Activated effector memory CD4-positive, alpha-beta T cell treated with anti-CD3 and anti-CD28 coated beads, Interleukin-2, amount 50 U/mL, for 16 hours (primary cell): ENCODE data around the gene MORN4.
"Not testable (repeated sequence)": the region's sequence is repeated elsewhere in the genome, so short reads cannot be mapped to it uniquely, and the experiment has no call there.

Experiments used
- DNase-seq: peaks from one replicate; pipeline ENCODE4 v3.0.0-alpha.2; 2020

MORN4 gene

DNA sequence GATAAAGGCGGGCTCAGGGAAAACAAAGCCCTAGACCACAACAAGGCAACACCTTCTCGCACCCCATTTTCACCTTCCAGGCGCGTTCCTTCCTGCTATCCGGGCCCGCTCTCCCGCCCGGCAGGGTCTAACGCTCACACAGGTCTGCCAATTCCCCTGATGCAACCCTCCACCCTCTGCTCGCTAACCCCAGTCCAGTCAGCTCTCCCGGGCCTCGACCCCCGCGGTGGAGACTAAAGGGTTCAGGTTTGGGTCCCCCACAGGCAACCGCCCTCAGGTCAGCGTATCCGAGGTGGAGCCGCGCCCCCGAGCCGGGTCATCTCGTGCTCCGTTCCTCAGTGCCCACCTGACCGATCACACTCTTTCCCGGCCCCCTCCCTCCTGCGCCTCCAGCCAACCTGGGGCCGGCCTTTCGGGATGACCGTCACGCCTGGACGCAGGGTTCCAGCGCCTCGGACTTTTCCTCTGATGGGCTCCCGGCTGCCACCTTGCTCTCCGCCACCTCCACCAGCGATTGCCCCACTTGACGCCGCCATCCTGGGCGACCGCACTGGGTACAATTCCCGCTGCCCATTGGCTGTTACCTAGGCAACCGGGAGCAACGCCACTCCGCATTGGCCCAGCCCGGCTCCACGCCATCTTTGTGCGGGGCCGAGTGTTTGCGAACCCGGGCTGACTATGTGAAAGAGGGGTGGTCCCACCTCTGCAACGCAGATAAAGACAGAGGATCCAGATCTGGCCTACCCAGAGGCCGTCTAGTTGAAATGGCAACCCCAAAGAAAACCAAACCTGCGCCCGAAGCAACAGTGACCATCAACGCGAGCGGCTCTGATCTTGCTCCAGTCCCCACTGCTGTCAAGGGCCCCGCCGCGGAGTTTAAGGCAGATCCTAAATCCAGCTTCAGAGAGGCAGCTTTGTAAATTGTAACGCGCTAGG is at the start of gene MORN4:
TSS of gene MORN4 (minus strand) at position 552 of the 936 bp plus-strand sequence. CDS start 13,847 bp downstream, outside the sequence.
- DNase-seq, result peak; percentile 96

DNA sequence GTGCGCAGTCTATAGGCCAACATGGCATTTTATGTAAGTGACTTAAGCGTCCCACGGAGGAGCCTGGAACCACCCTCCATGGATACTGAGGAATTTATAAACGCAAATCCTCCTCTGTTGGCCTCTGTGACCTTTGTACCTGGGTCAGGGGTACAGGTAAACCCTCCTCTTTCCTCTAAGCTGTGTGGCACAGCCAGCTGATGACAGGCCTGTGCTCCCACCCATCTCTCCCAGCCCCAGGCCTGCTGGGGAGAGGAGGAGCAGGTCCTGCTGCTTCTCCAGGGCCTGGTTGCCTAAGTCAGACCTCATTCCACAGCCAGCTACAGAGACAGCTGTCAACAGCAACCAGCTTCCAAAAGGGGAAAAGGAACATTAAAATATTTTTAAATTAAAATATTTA is 48.7 kb upstream of the MORN4 start:
- no peak for DNase-seq

GRCh38 chr10:97679594-97679993 is 46.3 kb upstream of the MORN4 start:
- no peak for DNase-seq

DNA sequence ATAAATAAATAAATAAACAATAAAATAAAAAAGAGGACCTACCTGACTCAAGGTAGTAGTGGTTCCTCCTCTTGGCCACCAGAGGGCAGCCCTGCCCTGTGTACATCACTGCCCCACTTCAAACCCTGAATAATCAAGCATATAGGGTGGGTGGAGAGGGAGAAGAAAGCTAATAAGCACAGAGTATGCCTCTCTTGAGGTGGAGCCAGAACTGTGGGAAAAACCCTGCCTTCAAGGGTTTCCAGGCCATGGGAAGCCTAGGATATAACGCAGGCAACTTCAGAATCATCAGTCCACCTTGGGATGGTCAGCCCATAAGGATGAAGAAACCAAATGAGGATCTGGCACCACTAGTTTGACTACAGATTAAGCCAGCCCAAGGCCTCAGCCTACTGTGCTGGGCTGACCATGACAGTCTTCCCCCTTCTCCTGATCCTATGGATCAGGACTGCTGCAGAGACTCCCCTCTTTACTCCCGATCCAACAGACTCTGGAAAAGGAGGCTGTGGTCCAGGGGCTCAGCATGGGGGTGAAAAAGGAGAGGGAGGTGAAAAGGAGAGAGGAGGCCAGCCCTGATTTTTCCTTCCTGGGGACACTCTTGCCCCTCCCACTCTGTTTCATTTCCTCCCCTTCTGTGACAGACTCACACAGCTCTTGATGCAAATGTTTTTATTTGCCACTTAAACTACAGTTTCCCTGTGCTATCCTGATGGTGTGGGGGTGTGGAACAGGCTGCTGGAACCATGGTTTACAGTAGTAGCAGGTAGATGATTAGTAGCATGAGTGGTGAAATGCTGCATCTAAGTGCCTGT is 43.7 kb upstream of the MORN4 start:
- peak; percentile 80 for DNase-seq

GRCh38 chr10:97675222-97675621 is 41.9 kb upstream of the MORN4 start:
- DNase-seq, result no peak

DNA sequence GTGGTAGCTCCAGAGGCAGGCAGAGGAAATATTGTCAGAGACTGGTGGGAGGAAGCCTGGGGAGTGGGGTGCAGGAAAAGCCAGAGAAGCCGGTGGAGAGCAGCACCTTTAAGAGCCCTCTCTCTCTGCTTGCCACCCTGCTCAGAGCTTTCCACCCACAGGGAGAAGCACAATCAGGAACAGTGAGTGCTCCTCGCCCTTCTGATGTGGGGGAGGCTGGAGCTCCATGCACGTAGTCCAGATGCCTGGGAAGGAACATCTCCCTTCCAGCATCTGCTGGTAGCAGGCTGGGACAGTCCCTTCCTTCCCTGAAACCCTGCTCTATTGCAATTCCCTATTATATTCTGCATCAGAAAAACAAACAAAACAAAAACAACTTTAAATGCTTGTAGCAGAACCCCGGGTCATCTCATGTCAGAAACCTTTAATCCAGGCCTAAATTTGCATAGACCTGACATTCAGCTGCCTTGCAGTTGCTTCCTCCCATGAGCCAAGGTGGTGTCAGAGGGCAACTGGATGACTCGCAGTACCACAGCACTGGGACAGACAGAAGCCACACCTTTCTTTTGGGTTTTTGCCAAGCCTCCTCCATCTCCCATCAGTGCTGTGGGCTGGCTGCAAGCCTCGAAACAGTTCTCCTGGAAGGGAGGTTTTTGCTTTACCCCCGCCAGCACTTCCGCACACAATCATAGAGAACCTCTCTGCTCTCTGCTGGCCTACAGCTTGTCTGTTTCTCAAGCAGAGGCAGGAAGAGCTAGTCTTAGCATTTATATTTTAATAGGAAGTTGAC is 40.6 kb upstream of the MORN4 start:
- no peak for DNase-seq

DNA sequence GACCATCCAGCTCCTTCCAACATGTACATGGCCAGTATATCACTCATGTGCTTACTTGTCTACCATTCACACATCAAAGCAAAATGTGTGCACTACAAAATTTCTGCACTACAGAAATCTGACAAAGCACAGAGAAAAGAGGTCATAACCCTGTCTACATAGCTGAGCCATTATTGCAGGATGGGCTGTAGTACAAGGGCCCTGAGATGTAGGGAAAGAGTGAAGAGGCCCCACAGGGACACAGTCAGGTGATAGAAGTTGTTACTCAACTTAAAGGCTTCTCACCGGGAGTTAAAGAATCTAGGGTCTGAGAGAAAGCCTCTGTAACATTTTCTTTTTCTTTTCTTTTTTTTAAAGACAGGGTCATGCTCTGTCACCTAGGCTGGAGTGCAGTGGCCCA is 36.3 kb upstream of the MORN4 start:
- DNase-seq, result no peak

DNA sequence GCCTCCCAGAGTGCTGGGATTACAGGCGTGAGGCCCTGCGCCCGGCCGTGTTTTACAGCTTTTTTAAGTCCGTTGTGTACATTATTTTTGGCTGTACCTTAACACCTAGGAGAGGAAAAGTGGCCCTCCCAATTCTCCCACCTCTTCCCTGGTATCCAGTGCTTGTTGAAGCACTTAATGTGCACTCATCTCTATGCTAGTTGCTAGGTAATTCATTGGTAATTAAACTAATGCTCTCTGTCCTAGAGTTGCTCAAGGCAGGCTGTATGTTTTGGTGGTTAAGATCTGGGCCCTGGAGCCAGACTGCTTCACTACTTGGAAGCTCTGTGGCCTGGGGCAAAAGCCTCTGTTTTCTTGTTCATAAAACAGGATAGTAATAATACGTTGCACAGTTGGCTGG is 34.2 kb upstream of the MORN4 start:
- DNase-seq, result no peak

DNA sequence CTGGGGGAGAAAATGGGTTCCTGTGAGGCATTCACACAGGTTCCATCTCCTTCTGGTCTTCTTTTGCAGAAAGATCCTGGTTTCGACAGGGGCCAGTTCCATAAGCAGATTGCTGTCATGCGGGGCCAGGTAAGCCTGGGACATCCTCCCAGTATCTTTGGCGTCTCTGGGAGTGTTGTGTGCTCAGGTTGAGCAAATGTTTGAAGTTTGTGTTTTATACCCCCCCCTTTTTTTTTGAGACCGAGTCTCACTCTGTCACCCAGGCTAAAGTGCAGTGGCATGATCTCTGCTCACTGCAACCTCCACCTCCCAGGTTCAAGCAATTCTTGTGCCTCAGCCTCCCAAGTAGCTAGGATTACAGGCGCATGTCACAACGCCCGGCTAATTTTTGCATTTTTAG is 33.7 kb upstream of the MORN4 start:
- no peak for DNase-seq

DNA sequence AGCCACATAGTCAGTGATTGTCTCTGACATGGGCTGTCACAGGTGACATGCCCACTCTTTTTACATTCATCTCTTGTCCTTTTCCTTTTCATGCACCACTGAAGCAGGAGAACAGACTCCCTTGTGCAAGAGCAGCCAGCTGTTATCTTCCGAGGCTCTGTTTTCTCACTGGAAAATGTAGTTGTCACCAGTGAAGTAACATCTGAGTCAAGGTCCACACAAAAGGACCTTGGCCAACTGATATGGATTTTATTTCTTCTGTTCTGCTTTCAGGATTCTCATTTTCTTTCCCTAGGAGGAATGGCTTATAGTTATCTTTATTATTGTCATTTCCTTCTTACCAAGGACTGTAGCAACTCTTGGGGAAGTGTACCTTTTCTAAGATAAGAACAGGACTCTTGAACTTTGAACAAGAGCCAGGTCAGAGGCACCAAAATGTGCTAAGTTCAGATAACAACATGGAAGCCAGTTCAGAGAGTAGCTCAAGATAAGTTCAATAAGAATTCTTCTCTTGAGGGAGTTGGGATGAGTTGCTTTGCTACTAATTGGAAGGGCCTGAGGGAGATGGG is 31.1 kb upstream of the MORN4 start:
- no peak for DNase-seq

- DNase-seq, result no peak
These were observed 26.3 kb upstream of the MORN4 start for GRCh38 chr10:97659589-97659988.

DNA sequence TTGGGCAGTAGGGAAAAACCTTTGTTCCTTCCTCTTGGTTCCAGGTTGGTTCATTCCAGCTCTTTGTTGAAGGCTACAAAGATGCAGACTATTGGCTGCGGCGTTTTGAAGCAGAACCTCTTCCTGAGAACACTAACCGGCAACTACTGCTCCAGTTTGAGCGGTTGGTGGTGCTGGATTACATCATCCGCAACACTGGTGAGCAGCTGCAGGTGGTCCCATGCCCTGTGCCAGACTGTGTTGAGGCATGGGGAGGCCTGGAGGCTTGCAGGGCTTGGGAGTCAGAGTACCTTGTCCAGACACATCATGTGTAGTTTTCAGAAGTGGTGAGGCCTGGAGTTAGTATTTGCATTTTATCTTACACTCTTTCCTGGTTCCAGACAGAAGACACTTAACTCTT is 23.5 kb upstream of the MORN4 start:
- no peak for DNase-seq

GRCh38 chr10:97651773-97652172 is 18.5 kb upstream of the MORN4 start:
- no peak for DNase-seq

DNA sequence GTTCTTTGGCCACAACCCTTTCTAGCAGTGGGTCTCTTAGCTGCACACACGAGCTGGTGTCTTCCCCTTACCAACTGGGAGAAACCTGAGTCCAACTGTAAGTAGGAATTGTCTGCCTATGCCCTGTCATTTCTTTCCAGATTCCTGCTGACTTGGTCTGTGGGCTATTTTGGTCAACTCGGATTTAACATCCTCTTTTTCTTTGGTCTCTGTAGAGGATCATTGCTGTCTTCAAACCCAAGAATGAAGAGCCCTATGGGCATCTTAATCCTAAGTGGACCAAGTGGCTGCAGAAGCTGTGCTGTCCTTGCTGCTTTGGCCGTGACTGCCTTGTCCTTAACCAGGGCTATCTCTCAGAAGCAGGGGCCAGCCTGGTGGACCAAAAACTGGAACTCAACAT is 17.4 kb upstream of the MORN4 start:
- no peak for DNase-seq

DNA sequence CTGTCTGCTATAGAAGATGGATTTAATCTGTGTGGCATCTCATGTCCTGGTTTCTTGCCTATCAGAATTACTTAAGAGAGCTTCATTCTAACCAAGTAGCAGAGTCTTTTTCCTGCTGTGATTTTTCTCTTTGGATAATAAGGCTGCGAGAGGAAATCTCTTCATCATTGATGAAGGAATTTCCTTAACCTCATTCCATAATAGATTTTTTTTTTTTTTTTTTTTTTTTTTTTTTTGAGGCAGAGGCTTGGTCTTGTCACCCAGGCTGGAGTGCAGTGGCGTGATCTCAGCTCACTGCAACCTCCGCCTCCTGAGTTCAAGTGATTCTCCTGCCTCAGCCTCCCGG is 16.1 kb upstream of the MORN4 start:
- not testable (repeated sequence) for DNase-seq

DNA sequence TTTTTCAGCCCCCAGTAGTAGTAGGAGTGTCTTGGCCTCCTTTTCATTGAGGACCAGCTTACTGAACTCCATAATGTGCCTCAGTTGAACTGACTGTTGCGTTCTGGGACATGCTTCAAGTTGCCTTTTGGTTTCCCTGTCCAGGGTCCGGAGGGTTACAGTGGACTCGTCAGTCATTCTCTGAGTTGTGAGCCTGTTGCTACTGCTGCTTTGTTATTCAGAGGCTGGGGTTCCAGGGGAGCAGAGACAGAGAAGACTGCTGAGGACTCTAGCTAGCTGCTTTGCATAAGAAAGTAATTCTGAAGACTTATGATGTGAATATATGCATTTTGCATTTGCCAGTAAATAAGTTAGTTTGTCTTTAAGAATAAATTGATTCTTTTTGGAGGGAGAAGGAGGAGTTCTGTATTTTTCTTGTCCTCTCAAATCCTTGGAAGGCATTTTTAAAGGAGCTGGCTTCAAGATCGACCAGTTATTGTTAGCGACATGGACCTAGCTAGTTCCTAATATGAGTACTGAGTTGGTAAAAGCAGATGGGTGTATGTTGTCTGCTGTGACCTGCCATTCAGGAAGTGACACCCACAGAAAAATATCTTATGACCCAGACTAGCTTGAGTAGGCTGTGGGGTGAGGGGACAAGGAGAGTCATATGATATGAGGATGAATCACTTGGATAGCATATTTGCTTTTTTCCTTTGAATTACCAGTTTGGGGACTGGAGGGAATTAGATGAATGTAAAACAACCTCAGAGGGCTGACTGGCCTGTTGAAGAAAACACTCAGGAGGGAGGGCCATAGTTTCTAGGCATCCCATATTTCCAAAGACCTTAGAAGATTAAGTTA is 15.5 kb upstream of the MORN4 start:
- peak; percentile 67 for DNase-seq

- DNase-seq, result no peak
These were observed 14.3 kb upstream of the MORN4 start for GRCh38 chr10:97647556-97647955.

DNA sequence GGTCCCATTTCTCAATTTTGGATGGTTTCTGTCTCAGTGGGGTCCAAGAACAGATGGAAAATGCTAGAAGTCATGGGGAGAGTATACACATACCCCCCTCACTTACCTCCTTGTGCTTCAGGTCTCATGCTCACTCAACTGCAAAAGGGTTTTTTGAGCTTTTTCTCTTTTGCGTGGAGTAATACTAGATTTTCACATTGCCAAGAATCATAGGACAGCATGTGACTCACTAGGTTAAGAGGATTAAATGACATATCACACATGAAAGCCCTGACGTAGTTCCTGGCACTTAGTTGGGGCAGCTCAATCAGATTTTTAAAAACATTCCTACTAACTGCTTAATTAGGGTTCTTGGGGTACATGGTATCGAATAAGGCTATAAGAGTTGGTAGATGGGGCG is 11.6 kb upstream of the MORN4 start:
- no peak for DNase-seq

DNA sequence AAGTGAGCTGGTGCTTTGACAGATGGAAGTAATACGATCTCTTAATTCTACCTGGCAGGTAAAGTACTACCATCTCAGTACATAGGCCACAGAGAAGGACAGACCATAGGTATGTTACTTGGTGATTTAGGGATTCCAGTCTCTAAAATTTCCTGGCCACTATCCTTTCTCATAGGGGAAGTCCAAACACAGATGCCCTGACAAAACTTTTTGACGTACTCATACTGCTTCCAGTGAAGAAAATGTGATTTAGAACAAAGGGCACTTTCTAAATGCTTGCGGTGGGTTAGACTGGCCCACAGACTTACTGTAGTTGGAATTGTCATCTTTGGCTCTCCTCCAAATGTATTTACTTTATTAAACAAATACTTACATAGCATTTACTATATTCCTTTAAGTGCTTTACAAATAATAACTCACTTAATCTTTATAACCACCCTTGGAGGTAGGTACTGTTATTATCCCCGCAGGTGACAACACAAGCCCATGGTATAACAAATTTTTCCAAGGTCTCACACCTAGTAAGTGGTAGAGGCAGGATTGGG is 10.2 kb upstream of the MORN4 start:
- DNase-seq, result no peak

- not testable (repeated sequence) for DNase-seq
These were observed 9.3 kb upstream of the MORN4 start for GRCh38 chr10:97642471-97643159.
